IMR-90 (cell line): ENCODE data around the gene CYP4F2. TPM values are rescaled to one million over a fixed set of nuclear protein-coding genes. Genes with fewer than 3 reads are reported as not detected.

Source experiments
- ATAC-seq: fragments of 200-7000 bp; cut with Tn5 transposase; 2 replicates; pipeline ENCODE4 v1.9.1; 2020; ENCODE audit warnings: low read depth, mild to moderate bottlenecking, moderate library complexity
- BruUV-seq: library from RNA; stranded (reverse); fragments of 400-500 nt; replicated peaks from 2 replicates; lab custom pipeline; 2021; lab: Mats Ljungman, UMichigan
- CTCF ChIA-PET: fragments of 300-600 bp; formaldehyde crosslinking; extraction: SDS; loops from one replicate; lab custom pipeline; 2021; ENCODE audit warnings: antibody characterized with exemption; lab: Yijun Ruan, JAX
- POLR2A ChIA-PET: fragments of 300-600 bp; sonication (Branson Sonifier 250); formaldehyde crosslinking; loops from one replicate; lab custom pipeline; 2022; ENCODE audit warnings: antibody characterized with exemption; ENCODE audit not compliant: unreplicated experiment; lab: Charles Lee
- DNase-seq: peaks from one replicate; pipeline ENCODE4 v3.0.0; 2013
- H2AFZ ChIP-seq: replicated peaks from 2 replicates; pipeline ENCODE3; 2013; ENCODE audit warnings: low read length, mild to moderate bottlenecking; ENCODE audit not compliant: poor library complexity
- H2AK5ac ChIP-seq: 2 replicates; pipeline ENCODE4 v1.6.1; 2013; ENCODE audit warnings: low read depth, low read length, inconsistent platforms
- H2AK9ac ChIP-seq: replicated peaks from 2 replicates; pipeline ENCODE3; 2013; ENCODE audit warnings: mild to moderate bottlenecking, low read depth, low read length, moderate library complexity; ENCODE audit not compliant: poor library complexity
- H2BK120ac ChIP-seq: 2 replicates; pipeline ENCODE4 v1.6.1; 2013; ENCODE audit warnings: low read depth, low read length, inconsistent platforms
- H2BK15ac ChIP-seq: 3 replicates; pipeline ENCODE4 v1.6.1; 2013; ENCODE audit warnings: low read depth, low read length, inconsistent platforms
- H2BK20ac ChIP-seq: 2 replicates; pipeline ENCODE4 v1.6.1; 2013; ENCODE audit warnings: low read depth, mild to moderate bottlenecking, inconsistent platforms, low read length, moderate library complexity
- H2BK5ac ChIP-seq: 2 replicates; pipeline ENCODE4 v1.6.1; 2013; ENCODE audit warnings: mild to moderate bottlenecking, low read depth, low read length, inconsistent platforms; ENCODE audit not compliant: poor library complexity, severe bottlenecking
- H3K14ac ChIP-seq: replicated peaks from 2 replicates; pipeline ENCODE4 v1.6.1; 2013; ENCODE audit warnings: low read depth, low read length, inconsistent platforms
- H3K18ac ChIP-seq: 2 replicates; pipeline ENCODE4 v1.6.1; 2013; ENCODE audit warnings: low read depth, low read length, control low read depth
- H3K23ac ChIP-seq: 2 replicates; pipeline ENCODE4 v1.6.1; 2013; ENCODE audit warnings: low read depth, low read length, inconsistent platforms
- H3K27ac ChIP-seq: 2 replicates; pipeline ENCODE4 v1.5.1; 2013; ENCODE audit warnings: mild to moderate bottlenecking, control low read depth, low read length; ENCODE audit not compliant: insufficient read depth
- H3K27me3 ChIP-seq: 2 replicates; pipeline ENCODE4 v1.6.1; 2013; ENCODE audit warnings: low read length; ENCODE audit not compliant: control insufficient read depth, insufficient read depth
- H3K36me3 ChIP-seq: 2 replicates; pipeline ENCODE4 v1.6.1; 2013; ENCODE audit warnings: low read length, mixed read lengths; ENCODE audit not compliant: control insufficient read depth, insufficient read depth
- H3K4ac ChIP-seq: 2 replicates; pipeline ENCODE4 v1.6.1; 2013; ENCODE audit warnings: low read depth, low read length, inconsistent platforms
- H3K4me1 ChIP-seq: 2 replicates; pipeline ENCODE4 v1.6.1; 2013; ENCODE audit warnings: low read length, mixed read lengths; ENCODE audit not compliant: control insufficient read depth, insufficient read depth
- H3K4me2 ChIP-seq: 2 replicates; pipeline ENCODE4 v1.6.1; 2013; ENCODE audit warnings: low read depth, mild to moderate bottlenecking, control low read depth, low read length, moderate library complexity
- H3K4me3 ChIP-seq: 2 replicates; pipeline ENCODE4 v1.5.1; 2013; ENCODE audit warnings: low read depth, mild to moderate bottlenecking, control low read depth, low read length, moderate library complexity; ENCODE audit not compliant: insufficient read depth
- H3K56ac ChIP-seq: 2 replicates; pipeline ENCODE4 v1.6.1; 2013; ENCODE audit warnings: low read length, inconsistent platforms; ENCODE audit not compliant: insufficient read depth; ENCODE audit errors: extremely low read depth
- H3K79me1 ChIP-seq, 2 experiments: 2 replicates each; pipeline ENCODE4 v1.6.1; 2013; ENCODE audit warnings: low read length in 2 of 2, inconsistent platforms in 1 of 2, low read depth in 1 of 2
- H3K9ac ChIP-seq: 2 replicates; pipeline ENCODE4 v1.6.1; 2013; ENCODE audit warnings: low read depth, low read length, control low read depth
- H3K9me1 ChIP-seq: 2 replicates; pipeline ENCODE4 v1.6.1; 2013; ENCODE audit warnings: low read length, inconsistent platforms; ENCODE audit not compliant: insufficient read depth
- H3K9me3 ChIP-seq: 2 replicates; pipeline ENCODE4 v1.6.1; 2013; ENCODE audit warnings: low read length; ENCODE audit not compliant: control insufficient read depth, insufficient read depth
- H4K20me1 ChIP-seq: 2 replicates; pipeline ENCODE4 v1.6.1; 2013; ENCODE audit warnings: low read length, inconsistent platforms; ENCODE audit not compliant: insufficient read depth
- H4K5ac ChIP-seq: 2 replicates; pipeline ENCODE4 v1.6.1; 2013; ENCODE audit warnings: mild to moderate bottlenecking, low read depth, low read length, control low read depth
- H4K8ac ChIP-seq, 2 experiments: 2 replicates each; pipeline ENCODE4 v1.6.1; 2013; ENCODE audit warnings: low read depth in 2 of 2, low read length in 2 of 2, control low read depth in 1 of 2, inconsistent platforms in 1 of 2
- H4K91ac ChIP-seq: 2 replicates; pipeline ENCODE4 v1.6.1; 2013; ENCODE audit warnings: low read depth, low read length, inconsistent platforms; ENCODE audit not compliant: insufficient read depth
- BHLHE40 ChIP-seq: fragments of 150-350 bp; IDR thresholded peaks from 2 replicates; pipeline ENCODE4 v1.6.1; 2016; ENCODE audit warnings: mild to moderate bottlenecking, low read depth, low read length
- CEBPB ChIP-seq: IDR thresholded peaks from 2 replicates; pipeline ENCODE4 v1.6.1; 2012; ENCODE audit warnings: low read depth, low read length, improper control_type of control experiment
- CHD1 ChIP-seq: IDR thresholded peaks from 2 replicates; pipeline ENCODE4 v1.6.1; 2012; ENCODE audit warnings: low read depth, low read length, improper control_type of control experiment
- FOS ChIP-seq: fragments of 150-350 bp; IDR thresholded peaks from 2 replicates; pipeline ENCODE4 v1.6.1; 2016; ENCODE audit warnings: low read depth, low read length
- MAFK ChIP-seq: IDR thresholded peaks from 2 replicates; pipeline ENCODE4 v1.6.1; 2012; ENCODE audit warnings: low read depth, low read length, improper control_type of control experiment
- MAZ ChIP-seq: IDR thresholded peaks from 2 replicates; pipeline ENCODE4 v1.6.1; 2012; ENCODE audit warnings: low read depth, mild to moderate bottlenecking, low read length, improper control_type of control experiment, moderate library complexity, borderline replicate concordance
- MXI1 ChIP-seq: IDR thresholded peaks from 2 replicates; pipeline ENCODE4 v1.6.1; 2012; ENCODE audit warnings: low read depth, mild to moderate bottlenecking, low read length, moderate library complexity, borderline replicate concordance
- NFE2L2 ChIP-seq: fragments of 150-350 bp; IDR thresholded peaks from 2 replicates; pipeline ENCODE4 v1.6.1; 2016; ENCODE audit warnings: low read depth, mild to moderate bottlenecking, low read length
- POLR2A ChIP-seq: IDR thresholded peaks from 2 replicates; pipeline ENCODE4 v1.6.1; 2012; ENCODE audit warnings: mild to moderate bottlenecking, low read depth, low read length
- RAD21 ChIP-seq: IDR thresholded peaks from 2 replicates; pipeline ENCODE4 v1.6.1; 2012; ENCODE audit warnings: low read length, improper control_type of control experiment
- RCOR1 ChIP-seq: IDR thresholded peaks from 2 replicates; pipeline ENCODE4 v1.6.1; 2012; ENCODE audit warnings: mild to moderate bottlenecking, low read length, improper control_type of control experiment; ENCODE audit not compliant: insufficient replicate concordance
- RFX5 ChIP-seq: IDR thresholded peaks from 2 replicates; pipeline ENCODE4 v1.8.0; 2012; ENCODE audit warnings: low read depth, mild to moderate bottlenecking, low read length, moderate library complexity
- SMC3 ChIP-seq: fragments of 150-350 bp; IDR thresholded peaks from 2 replicates; pipeline ENCODE4 v1.6.1; 2016; ENCODE audit warnings: low read depth, mild to moderate bottlenecking, antibody characterized with exemption, low read length, moderate library complexity
- USF2 ChIP-seq: fragments of 150-350 bp; IDR thresholded peaks from 2 replicates; pipeline ENCODE4 v1.6.1; 2017; ENCODE audit warnings: mild to moderate bottlenecking, antibody characterized with exemption, low read length, low read depth
- WGBS, 2 experiments: methylation state at CpG; one replicate each; pipeline versions ENCODE4 v1.1.5 to v1.1.7; 2013; ENCODE audit warnings: missing lambda C conversion rate in 2 of 2; ENCODE audit not compliant: insufficient read length in 1 of 2; ENCODE audit errors: extremely low coverage in 2 of 2; 5-methylcytosine and 5-hydroxymethylcytosine counted together
- dilution Hi-C: fragments of 300-500 bp; cut with HindIII; formaldehyde crosslinking; loops from one replicate; pipeline ENCODE4 v1.14.3; 2018; ENCODE audit warnings: low sequenced_read_pairs; ENCODE audit not compliant: unreplicated experiment
- in situ Hi-C: fragments of 300-500 bp; cut with MboI; formaldehyde crosslinking; loops from 3 replicates; pipeline ENCODE4 v1.14.3; 2019; ENCODE audit warnings: low sequenced_read_pairs, inconsistent platforms, mixed read lengths
- intact Hi-C: fragments of 100-400 bp; cut with micrococcal nuclease; formaldehyde crosslinking; loops from 2 replicates; pipeline ENCODE4 v1.10.0; 2022
- polyA plus RNA-seq, 3 experiments: library from polyadenylated mRNA; depleted of rRNA; stranded (reverse); fragments of >200 nt; gene quantifications; 2 replicates each; pipeline ENCODE4 v1.2.3, GENCODE V29; 2012; ENCODE audit warnings: low replicate concordance in 1 of 3
- total RNA-seq: library from RNA; depleted of rRNA; stranded (reverse); fragments of >200 nt; gene quantifications from 2 replicates; pipeline ENCODE4 v1.2.3, GENCODE V29; 2012
- TF ChIP-seq, protein P1 (sequence below): conservative IDR thresholded peaks from 2 replicates; pipeline ENCODE4 v1.5.1; 2012; ENCODE audit warnings: mild to moderate bottlenecking, low read depth, low read length, improper control_type of control experiment
- TF ChIP-seq, protein P2 (sequence below): fragments of 150-350 bp; IDR thresholded peaks from 2 replicates; pipeline ENCODE4 v1.6.1; 2016; ENCODE audit warnings: low read depth, mild to moderate bottlenecking, low read length, moderate library complexity, borderline replicate concordance

CYP4F2 gene
- total and polyA plus RNA-seq, 2 of the 4 experiments (the other 2 are of a cell fraction): not detected

GRCh38 chr19:15893477-15893876 is 4.4 kb downstream of the CYP4F2 start:
- no peak for ATAC-seq
- H3K4ac ChIP-seq: no peak overlapping the region
- no peak overlapping the region for H2BK5ac ChIP-seq
- TF ChIP-seq SMC3: no peak
- TF ChIP-seq, protein P1, sequence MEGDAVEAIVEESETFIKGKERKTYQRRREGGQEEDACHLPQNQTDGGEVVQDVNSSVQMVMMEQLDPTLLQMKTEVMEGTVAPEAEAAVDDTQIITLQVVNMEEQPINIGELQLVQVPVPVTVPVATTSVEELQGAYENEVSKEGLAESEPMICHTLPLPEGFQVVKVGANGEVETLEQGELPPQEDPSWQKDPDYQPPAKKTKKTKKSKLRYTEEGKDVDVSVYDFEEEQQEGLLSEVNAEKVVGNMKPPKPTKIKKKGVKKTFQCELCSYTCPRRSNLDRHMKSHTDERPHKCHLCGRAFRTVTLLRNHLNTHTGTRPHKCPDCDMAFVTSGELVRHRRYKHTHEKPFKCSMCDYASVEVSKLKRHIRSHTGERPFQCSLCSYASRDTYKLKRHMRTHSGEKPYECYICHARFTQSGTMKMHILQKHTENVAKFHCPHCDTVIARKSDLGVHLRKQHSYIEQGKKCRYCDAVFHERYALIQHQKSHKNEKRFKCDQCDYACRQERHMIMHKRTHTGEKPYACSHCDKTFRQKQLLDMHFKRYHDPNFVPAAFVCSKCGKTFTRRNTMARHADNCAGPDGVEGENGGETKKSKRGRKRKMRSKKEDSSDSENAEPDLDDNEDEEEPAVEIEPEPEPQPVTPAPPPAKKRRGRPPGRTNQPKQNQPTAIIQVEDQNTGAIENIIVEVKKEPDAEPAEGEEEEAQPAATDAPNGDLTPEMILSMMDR: no peak
- TF ChIP-seq CHD1: no peak
- no peak for TF ChIP-seq RCOR1
- TF ChIP-seq MAZ: no peak
- TF ChIP-seq MAFK: no peak
- no peak for TF ChIP-seq NFE2L2
- no peak for TF ChIP-seq RAD21
- no peak for TF ChIP-seq POLR2A
- TF ChIP-seq CEBPB: no peak
- TF ChIP-seq USF2: no peak
- TF ChIP-seq MXI1: no peak
- TF ChIP-seq BHLHE40: no peak
- no peak for TF ChIP-seq FOS
- TF ChIP-seq, protein P2, sequence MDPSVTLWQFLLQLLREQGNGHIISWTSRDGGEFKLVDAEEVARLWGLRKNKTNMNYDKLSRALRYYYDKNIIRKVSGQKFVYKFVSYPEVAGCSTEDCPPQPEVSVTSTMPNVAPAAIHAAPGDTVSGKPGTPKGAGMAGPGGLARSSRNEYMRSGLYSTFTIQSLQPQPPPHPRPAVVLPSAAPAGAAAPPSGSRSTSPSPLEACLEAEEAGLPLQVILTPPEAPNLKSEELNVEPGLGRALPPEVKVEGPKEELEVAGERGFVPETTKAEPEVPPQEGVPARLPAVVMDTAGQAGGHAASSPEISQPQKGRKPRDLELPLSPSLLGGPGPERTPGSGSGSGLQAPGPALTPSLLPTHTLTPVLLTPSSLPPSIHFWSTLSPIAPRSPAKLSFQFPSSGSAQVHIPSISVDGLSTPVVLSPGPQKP: no peak
- no peak for TF ChIP-seq RFX5
- H4K20me1 ChIP-seq: no peaks in the 10 kb centered on the region
- H3K23ac ChIP-seq: no peak overlapping the region
- 0% methylated on average over 1 of the region's 7 CpGs; no CpG with 5 or more reads in 1 of the 2 experiments for WGBS, 2 experiments
- H3K18ac ChIP-seq: no peak overlapping the region
- no peak overlapping the region for H2AK5ac ChIP-seq
- no peak overlapping the region for H3K27ac ChIP-seq
- H4K8ac ChIP-seq: no peak overlapping the region
- H3K27me3 ChIP-seq: no peaks in the 10 kb centered on the region
- H2BK20ac ChIP-seq: no peak overlapping the region
- no peak overlapping the region for H2AK9ac ChIP-seq
- H3K56ac ChIP-seq: no peak overlapping the region
- intact Hi-C loops (no loop called here), in situ Hi-C loops (no loop called here), dilution Hi-C loops (no loop called here)
- H2AFZ ChIP-seq: no peak overlapping the region
- no peak overlapping the region for H4K5ac ChIP-seq
- no peak overlapping the region for H4K91ac ChIP-seq
- BruUV-seq: no TSS peak
- no peak overlapping the region for H3K14ac ChIP-seq
- CTCF ChIA-PET: interaction anchor here (0.9 kb wide), 1 partner anchor 50 kb away, joined by 3 read pairs; no protein-coding TSS in a partner anchor
- POLR2A ChIA-PET: no interaction called here
- H3K4me3 ChIP-seq: no peak overlapping the region
- H2BK15ac ChIP-seq: no peak overlapping the region
- H3K36me3 ChIP-seq: no peaks in the 10 kb centered on the region
- H3K9ac ChIP-seq: no peak overlapping the region
- H2BK120ac ChIP-seq: no peak overlapping the region
- no peaks in the 10 kb centered on the region for H3K9me1 ChIP-seq
- H3K4me2 ChIP-seq: no peak overlapping the region
- no peak for DNase-seq
- H3K9me3 ChIP-seq: peaks cover 30% of the 10 kb centered on the region; the same call in 1 of the 2 replicates
- no peaks in the 10 kb centered on the region for H3K79me1 ChIP-seq
- no peaks in the 10 kb centered on the region for H3K4me1 ChIP-seq
